B cell (primary cell): Measurements from ENCODE around the gene HRC.

Experiments used
- EZH2 ChIP-seq: IDR thresholded peaks from 2 replicates; pipeline ENCODE4 v1.6.1; 2012; ENCODE audit warnings: borderline replicate concordance, low read depth, mild to moderate bottlenecking, moderate library complexity, low read length; ENCODE audit not compliant: insufficient read depth, poor library complexity, severe bottlenecking
- TF ChIP-seq, protein P1 (sequence below): fragments of 200-600 bp; IDR thresholded peaks from one replicate; pipeline ENCODE4 v1.8.0; 2022; ENCODE audit warnings: antibody characterized with exemption, mild to moderate bottlenecking

GRCh38 chr19:49182848-49183375 is 27.7 kb upstream of the HRC start:
- TF ChIP-seq, protein P1, sequence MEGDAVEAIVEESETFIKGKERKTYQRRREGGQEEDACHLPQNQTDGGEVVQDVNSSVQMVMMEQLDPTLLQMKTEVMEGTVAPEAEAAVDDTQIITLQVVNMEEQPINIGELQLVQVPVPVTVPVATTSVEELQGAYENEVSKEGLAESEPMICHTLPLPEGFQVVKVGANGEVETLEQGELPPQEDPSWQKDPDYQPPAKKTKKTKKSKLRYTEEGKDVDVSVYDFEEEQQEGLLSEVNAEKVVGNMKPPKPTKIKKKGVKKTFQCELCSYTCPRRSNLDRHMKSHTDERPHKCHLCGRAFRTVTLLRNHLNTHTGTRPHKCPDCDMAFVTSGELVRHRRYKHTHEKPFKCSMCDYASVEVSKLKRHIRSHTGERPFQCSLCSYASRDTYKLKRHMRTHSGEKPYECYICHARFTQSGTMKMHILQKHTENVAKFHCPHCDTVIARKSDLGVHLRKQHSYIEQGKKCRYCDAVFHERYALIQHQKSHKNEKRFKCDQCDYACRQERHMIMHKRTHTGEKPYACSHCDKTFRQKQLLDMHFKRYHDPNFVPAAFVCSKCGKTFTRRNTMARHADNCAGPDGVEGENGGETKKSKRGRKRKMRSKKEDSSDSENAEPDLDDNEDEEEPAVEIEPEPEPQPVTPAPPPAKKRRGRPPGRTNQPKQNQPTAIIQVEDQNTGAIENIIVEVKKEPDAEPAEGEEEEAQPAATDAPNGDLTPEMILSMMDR: no peak
- no peak for TF ChIP-seq EZH2
